Stimulated activated CD4-positive, alpha-beta T cell treated with anti-CD3 and anti-CD28 coated beads, Interleukin-4, amount 100 ng/mL, for 1 hour (primary cell): ENCODE data around the gene IL1F10.
A peak's percentile ranks its signal among the peaks of the same experiment; 100 is the strongest.

ENCODE experiments used
- DNase-seq: peaks from one replicate; pipeline ENCODE4 v3.0.0-alpha.2; 2020

IL1F10 gene

GRCh38 chr2:113060396-113060795 lies 7.4 kb upstream of the IL1F10 start:
- no peak for DNase-seq

- no peak for DNase-seq
These were observed 7.0 kb upstream of the IL1F10 start for GRCh38 chr2:113060796-113061195.

- DNase-seq, result no peak
These were observed 6.5 kb upstream of the IL1F10 start for GRCh38 chr2:113061241-113061640.

GRCh38 chr2:113061896-113062770 lies 5.6 kb upstream of the IL1F10 start:
- DNase-seq, result no peak

- no peak for DNase-seq
These were observed 3.5 kb upstream of the IL1F10 start for GRCh38 chr2:113064281-113064680.

GRCh38 chr2:113064898-113065297 lies 2.9 kb upstream of the IL1F10 start:
- DNase-seq, result no peak

GRCh38 chr2:113068249-113068648 lies 479 bp downstream of the IL1F10 start:
- DNase-seq, result no peak

- DNase-seq, result no peak
These were observed 1.1 kb downstream of the IL1F10 start for GRCh38 chr2:113068706-113069485.

- no peak for DNase-seq
These were observed 2.2 kb downstream of the IL1F10 start for GRCh38 chr2:113069676-113070605.

GRCh38 chr2:113070606-113070975 lies 2.8 kb downstream of the IL1F10 start:
- DNase-seq, result no peak

- no peak for DNase-seq
These were observed 4.8 kb downstream of the IL1F10 start for GRCh38 chr2:113072584-113072983.

- DNase-seq, result no peak
These were observed 5.6 kb downstream of the IL1F10 start for GRCh38 chr2:113073325-113073834.

GRCh38 chr2:113075030-113075429 lies 7.3 kb downstream of the IL1F10 start:
- no peak for DNase-seq

GRCh38 chr2:113075600-113075999 lies 7.8 kb downstream of the IL1F10 start:
- no peak for DNase-seq

GRCh38 chr2:113076954-113077669 lies 9.3 kb downstream of the IL1F10 start:
- DNase-seq, result no peak

- no peak for DNase-seq
These were observed 10.2 kb downstream of the IL1F10 start for GRCh38 chr2:113077921-113078320.

GRCh38 chr2:113078350-113078839 lies 10.6 kb downstream of the IL1F10 start:
- DNase-seq, result no peak

- DNase-seq, result no peak
These were observed 11.4 kb downstream of the IL1F10 start for GRCh38 chr2:113079131-113079530.

- DNase-seq, result peak; percentile 60
These were observed 12.4 kb downstream of the IL1F10 start for GRCh38 chr2:113080134-113080533.

GRCh38 chr2:113081488-113082210 lies 13.9 kb downstream of the IL1F10 start:
- DNase-seq, result no peak

- DNase-seq, result no peak
These were observed 15.5 kb downstream of the IL1F10 start for GRCh38 chr2:113083296-113083695.
